GM10266 (cell line): ENCODE results near the gene PTGDS.

Experiments
- DNase-seq: peaks from one replicate; pipeline ENCODE4 v3.0.0; 2012; ENCODE audit errors: extremely low spot score
- CTCF ChIP-seq: IDR thresholded peaks from 2 replicates; pipeline ENCODE4 v1.5.1; 2012; ENCODE audit warnings: mild to moderate bottlenecking, low read depth; ENCODE audit not compliant: control insufficient read depth, insufficient read depth; ENCODE audit errors: missing control alignments

Gene PTGDS

GRCh38 chr9:136977223-136977622 lies at the start of gene PTGDS:
TSS of gene PTGDS (plus strand) at chr9:136977504. CDS start at chr9:136977579, 75 bp downstream.
- TF ChIP-seq CTCF: no peak

DNA sequence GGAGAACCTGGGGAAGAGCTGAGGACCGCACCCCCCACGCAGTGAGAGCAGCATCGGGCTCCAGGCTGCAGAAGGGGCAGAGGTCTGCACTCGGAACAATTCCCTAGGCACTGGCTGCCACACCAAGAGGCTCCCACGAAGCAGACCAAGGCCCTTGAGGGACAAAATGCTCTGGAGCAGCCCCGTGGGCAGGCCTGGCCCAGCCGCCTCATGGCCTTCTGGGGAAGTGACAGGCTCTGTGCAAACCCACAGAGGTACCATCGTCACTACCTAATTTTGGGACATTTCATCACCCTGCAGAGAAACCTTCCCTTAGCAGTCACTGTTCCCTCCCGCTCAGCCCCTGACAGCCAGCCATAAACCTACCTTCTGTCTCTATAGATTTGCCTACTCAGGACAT lies 48.7 kb upstream of the PTGDS start:
- no peak for DNase-seq
- no peak for TF ChIP-seq CTCF

More at GRCh38 chr9:136977223-136977622, at the start of gene PTGDS:
- no peak for DNase-seq

GRCh38 chr9:136930014-136930413 lies 47.3 kb upstream of the PTGDS start:
- TF ChIP-seq CTCF: no peak
- DNase-seq: no peak

DNA sequence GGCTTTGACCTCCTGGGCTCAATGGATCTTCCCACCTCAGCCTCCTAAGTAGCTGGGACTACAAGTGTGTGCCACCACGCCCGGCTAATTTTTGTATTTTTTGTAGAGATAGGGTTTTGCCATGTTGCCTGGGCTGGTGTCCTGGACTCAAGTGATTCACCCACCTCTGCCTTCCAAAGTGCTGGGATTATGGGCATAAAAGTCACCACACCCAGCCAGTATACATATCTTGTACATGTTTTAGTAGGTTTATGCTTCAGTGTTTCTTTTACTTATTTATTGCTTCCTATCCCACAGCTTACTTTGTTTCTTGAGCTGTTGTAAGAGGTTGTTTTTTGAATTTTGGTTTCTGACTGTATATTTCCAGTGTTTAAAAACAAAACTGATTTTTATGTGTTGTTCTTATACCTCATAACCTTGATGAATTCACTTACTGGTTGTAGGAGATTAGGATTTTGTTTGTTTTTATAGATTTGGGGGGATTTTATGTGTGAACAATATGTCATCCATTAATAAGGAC lies 45.6 kb upstream of the PTGDS start:
- no peak for TF ChIP-seq CTCF

GRCh38 chr9:136934277-136934676 lies 43.0 kb upstream of the PTGDS start:
- no peak for DNase-seq
- TF ChIP-seq CTCF: no peak

More for the DNA sequence above, 45.6 kb upstream of the PTGDS start:
- DNase-seq: no peak

GRCh38 chr9:136935651-136936050 lies 41.7 kb upstream of the PTGDS start:
- TF ChIP-seq CTCF: no peak
- DNase-seq: no peak

DNA sequence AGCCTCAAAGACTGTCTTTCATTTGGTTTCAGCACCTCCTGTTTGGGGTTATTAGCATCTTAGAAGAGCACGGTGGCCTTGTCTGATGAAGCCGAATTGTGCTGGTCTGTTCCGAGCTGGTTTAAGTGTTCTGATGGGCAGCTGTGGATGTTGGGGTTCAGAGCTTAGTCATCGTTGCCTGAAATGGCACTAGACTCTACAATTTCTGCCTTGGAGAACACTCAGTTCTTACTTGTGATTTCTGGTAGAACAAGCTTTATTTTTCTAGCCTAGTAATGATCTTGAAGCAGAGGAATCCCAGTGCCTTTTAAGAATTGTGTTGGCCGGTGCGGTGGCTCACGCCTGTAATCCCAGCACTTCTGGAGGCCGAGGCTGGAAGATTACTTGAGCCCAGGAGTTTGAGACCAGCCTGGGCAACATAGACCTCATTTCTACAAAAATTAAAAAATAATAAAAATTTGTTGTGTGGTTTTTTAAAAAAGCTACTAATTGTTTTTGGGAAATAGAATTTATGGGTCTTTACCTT lies 40.6 kb upstream of the PTGDS start:
- no peak for DNase-seq
- TF ChIP-seq CTCF: no peak
